ENCODE data around the gene IFI30. TPM values are rescaled to one million over a fixed set of nuclear protein-coding genes. Genes with fewer than 3 reads are reported as not detected.

Gene IFI30
- polyA plus RNA-seq, 1 of the 3 experiments (the other 2 are of a cell fraction), result 11.6 TPM

DNA sequence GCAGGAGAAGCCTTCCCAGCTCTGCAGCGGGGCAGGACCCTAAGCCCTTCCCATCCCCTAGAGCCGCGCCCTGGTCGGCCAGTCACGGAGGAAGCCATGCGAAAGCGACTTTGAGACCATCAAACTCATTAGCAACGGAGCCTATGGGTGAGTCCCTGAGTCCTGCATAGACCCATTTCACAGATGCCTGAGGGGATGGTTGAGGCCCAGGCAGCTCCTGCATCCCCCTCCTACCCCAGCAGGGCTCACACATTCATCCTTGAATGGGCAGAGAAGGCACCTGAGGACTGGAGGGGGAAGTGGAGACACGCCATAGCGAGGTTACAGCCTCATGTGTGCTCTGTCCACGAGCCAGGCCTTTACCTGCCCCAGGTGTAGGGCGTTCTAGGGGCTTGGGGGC is 44.8 kb upstream of the IFI30 start (continued):
- TF ChIP-seq, protein P1, sequence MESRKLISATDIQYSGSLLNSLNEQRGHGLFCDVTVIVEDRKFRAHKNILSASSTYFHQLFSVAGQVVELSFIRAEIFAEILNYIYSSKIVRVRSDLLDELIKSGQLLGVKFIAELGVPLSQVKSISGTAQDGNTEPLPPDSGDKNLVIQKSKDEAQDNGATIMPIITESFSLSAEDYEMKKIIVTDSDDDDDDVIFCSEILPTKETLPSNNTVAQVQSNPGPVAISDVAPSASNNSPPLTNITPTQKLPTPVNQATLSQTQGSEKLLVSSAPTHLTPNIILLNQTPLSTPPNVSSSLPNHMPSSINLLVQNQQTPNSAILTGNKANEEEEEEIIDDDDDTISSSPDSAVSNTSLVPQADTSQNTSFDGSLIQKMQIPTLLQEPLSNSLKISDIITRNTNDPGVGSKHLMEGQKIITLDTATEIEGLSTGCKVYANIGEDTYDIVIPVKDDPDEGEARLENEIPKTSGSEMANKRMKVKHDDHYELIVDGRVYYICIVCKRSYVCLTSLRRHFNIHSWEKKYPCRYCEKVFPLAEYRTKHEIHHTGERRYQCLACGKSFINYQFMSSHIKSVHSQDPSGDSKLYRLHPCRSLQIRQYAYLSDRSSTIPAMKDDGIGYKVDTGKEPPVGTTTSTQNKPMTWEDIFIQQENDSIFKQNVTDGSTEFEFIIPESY (IDR thresholded peaks at IDR 0.05; ENCODE audit: borderline replicate concordance, low read depth), result no peak
- TF ChIP-seq GATA2 (CRISPR knock-in tag; IDR thresholded peaks at IDR 0.05), result no peak
- no peak for TF ChIP-seq NFIC (IDR thresholded peaks at IDR 0.05; ENCODE audit: borderline replicate concordance)
- TF ChIP-seq TEAD4 (IDR thresholded peaks at IDR 0.05; ENCODE audit: borderline replicate concordance, insufficient read depth), result no peak
- TF ChIP-seq, protein P2, sequence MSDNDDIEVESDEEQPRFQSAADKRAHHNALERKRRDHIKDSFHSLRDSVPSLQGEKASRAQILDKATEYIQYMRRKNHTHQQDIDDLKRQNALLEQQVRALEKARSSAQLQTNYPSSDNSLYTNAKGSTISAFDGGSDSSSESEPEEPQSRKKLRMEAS (IDR thresholded peaks at IDR 0.05; ENCODE audit: low read depth), result no peak
- TF ChIP-seq CHD2 (IDR thresholded peaks at IDR 0.05; ENCODE audit: low read length, partially characterized antibody), result no peak

DNA sequence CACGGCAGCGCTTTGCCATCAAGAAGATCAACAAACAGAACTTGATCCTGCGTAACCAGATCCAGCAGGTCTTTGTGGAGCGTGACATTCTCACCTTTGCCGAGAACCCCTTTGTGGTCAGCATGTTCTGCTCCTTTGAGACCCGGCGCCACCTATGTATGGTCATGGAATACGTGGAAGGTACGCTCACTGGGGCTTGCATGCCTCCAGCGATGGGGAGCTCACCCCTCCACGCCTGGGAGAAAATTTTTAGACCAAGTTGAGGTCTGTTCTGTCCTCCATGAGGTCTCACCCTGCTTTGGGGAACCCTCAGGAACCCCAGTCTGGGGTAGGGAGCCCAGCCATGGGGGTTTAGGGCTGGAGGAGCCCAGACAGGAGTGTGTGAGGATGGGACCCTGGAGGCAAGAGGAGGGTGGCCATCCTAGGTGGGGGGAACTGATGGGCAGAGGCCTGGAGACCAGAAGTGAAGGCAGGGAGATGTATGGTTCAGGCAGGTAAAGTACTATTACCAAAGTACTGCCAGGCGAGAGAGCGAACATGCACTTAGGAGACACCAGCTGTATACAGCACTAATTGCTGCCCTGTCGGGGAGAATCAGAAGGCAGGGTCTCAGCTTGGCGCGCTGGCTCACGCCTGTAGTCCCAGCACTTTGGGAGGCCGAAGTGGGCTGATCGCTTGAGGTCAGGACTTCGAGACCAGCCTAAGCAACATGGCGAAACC is 42.9 kb upstream of the IFI30 start:
- 98% methylated on average over 15 of the region's 21 CpGs for WGBS (ENCODE audit: low lambda C conversion rate)
- CTCF ChIA-PET, result interaction anchor here (1.3 kb wide), 1 partner anchor 12 kb away, joined by 3 read pairs; no protein-coding TSS in a partner anchor
- peaks cover 17% of the 10 kb centered on the region in 2 experiments for H3K36me3 ChIP-seq (replicated peaks in 1 of 2; ENCODE audit: control insufficient read depth in 1 of 2, insufficient read depth in 2 of 2, low read length in 1 of 2)

More for the DNA sequence above, 42.9 kb upstream of the IFI30 start:
- no peak overlapping the region for H3K4me2 ChIP-seq
- no peaks in the 10 kb centered on the region for H3K27me3 ChIP-seq (ENCODE audit: insufficient read depth)
- H2AFZ ChIP-seq (ENCODE audit: low read depth), result no peak overlapping the region
- no peaks in the 10 kb centered on the region for H3K4me1 ChIP-seq (ENCODE audit: control insufficient read depth in 1 of 2, insufficient read depth in 2 of 2, low read depth in 1 of 2, low read length in 1 of 2)
- H3K4me3 ChIP-seq (ENCODE audit: low read depth in 2 of 2, low read length in 1 of 2), result no peak overlapping the region
- no peaks in the 10 kb centered on the region for H4K20me1 ChIP-seq (ENCODE audit: insufficient read depth)
- H3K9me2 ChIP-seq, result no peaks in the 10 kb centered on the region
- H3K79me2 ChIP-seq (ENCODE audit: insufficient read depth), result no peaks in the 10 kb centered on the region
- no peaks in the 10 kb centered on the region for H3K9me3 ChIP-seq
- no peak overlapping the region for H3K27ac ChIP-seq (ENCODE audit: low read depth in 2 of 2, low read length in 1 of 2)
- DNase-seq, result no peak
- no peak overlapping the region for H3K9ac ChIP-seq
- H3F3A ChIP-seq (replicated peaks; ENCODE audit: insufficient read depth), result no peaks in the 10 kb centered on the region
- POLR2A ChIA-PET, result no interaction called here
- TF ChIP-seq RAD21 (IDR thresholded peaks at IDR 0.05; ENCODE audit: low read length), result no peak
- no peak for TF ChIP-seq MXI1 (IDR thresholded peaks at IDR 0.05; ENCODE audit: low read depth, low read length)
- no peak for TF ChIP-seq YY1 (IDR thresholded peaks at IDR 0.05; ENCODE audit: low read depth)
- no peak for TF ChIP-seq NRF1 (IDR thresholded peaks at IDR 0.05; ENCODE audit: low read depth, low read length)
- TF ChIP-seq POLR2AphosphoS5 (IDR thresholded peaks at IDR 0.05; ENCODE audit: low read depth, low read length), result no peak
- TF ChIP-seq, protein P3, sequence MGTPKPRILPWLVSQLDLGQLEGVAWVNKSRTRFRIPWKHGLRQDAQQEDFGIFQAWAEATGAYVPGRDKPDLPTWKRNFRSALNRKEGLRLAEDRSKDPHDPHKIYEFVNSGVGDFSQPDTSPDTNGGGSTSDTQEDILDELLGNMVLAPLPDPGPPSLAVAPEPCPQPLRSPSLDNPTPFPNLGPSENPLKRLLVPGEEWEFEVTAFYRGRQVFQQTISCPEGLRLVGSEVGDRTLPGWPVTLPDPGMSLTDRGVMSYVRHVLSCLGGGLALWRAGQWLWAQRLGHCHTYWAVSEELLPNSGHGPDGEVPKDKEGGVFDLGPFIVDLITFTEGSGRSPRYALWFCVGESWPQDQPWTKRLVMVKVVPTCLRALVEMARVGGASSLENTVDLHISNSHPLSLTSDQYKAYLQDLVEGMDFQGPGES (IDR thresholded peaks at IDR 0.05; ENCODE audit: low read depth, low read length), result no peak
- TF ChIP-seq, protein P4, sequence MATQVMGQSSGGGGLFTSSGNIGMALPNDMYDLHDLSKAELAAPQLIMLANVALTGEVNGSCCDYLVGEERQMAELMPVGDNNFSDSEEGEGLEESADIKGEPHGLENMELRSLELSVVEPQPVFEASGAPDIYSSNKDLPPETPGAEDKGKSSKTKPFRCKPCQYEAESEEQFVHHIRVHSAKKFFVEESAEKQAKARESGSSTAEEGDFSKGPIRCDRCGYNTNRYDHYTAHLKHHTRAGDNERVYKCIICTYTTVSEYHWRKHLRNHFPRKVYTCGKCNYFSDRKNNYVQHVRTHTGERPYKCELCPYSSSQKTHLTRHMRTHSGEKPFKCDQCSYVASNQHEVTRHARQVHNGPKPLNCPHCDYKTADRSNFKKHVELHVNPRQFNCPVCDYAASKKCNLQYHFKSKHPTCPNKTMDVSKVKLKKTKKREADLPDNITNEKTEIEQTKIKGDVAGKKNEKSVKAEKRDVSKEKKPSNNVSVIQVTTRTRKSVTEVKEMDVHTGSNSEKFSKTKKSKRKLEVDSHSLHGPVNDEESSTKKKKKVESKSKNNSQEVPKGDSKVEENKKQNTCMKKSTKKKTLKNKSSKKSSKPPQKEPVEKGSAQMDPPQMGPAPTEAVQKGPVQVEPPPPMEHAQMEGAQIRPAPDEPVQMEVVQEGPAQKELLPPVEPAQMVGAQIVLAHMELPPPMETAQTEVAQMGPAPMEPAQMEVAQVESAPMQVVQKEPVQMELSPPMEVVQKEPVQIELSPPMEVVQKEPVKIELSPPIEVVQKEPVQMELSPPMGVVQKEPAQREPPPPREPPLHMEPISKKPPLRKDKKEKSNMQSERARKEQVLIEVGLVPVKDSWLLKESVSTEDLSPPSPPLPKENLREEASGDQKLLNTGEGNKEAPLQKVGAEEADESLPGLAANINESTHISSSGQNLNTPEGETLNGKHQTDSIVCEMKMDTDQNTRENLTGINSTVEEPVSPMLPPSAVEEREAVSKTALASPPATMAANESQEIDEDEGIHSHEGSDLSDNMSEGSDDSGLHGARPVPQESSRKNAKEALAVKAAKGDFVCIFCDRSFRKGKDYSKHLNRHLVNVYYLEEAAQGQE (IDR thresholded peaks at IDR 0.05; ENCODE audit: low read depth, low read length), result no peak
- no peak for TF ChIP-seq RCOR1 (IDR thresholded peaks at IDR 0.05; ENCODE audit: low read length)

Data from SK-N-SH (cell line).